ENCODE data around the gene SLC6A17. TPM values are rescaled to one million over a fixed set of nuclear protein-coding genes. Genes with fewer than 3 reads are reported as not detected.

Gene SLC6A17
- total RNA-seq, 1 experiment from 2014 or later = 0.17 TPM

GRCh38 chr1:110240476-110241210, 90.3 kb downstream of the SLC6A17 start:
- DNase-seq (ENCODE audit: low spot score) = no peak

GRCh38 chr1:110241516-110241915, 91.2 kb downstream of the SLC6A17 start:
- DNase-seq (ENCODE audit: low spot score) = no peak

GRCh38 chr1:110242062-110242461, 91.8 kb downstream of the SLC6A17 start:
- no peak for DNase-seq (ENCODE audit: low spot score)

GRCh38 chr1:110242731-110243130, 92.4 kb downstream of the SLC6A17 start:
- no peak for DNase-seq (ENCODE audit: low spot score)

- DNase-seq (ENCODE audit: low spot score) = no peak
Measured at GRCh38 chr1:110243146-110243545, 92.9 kb downstream of the SLC6A17 start.

GRCh38 chr1:110243574-110243973, 93.3 kb downstream of the SLC6A17 start:
- no peak for DNase-seq (ENCODE audit: low spot score)

- DNase-seq (ENCODE audit: low spot score) = no peak
Measured at GRCh38 chr1:110245876-110246620, 95.8 kb downstream of the SLC6A17 start.

GRCh38 chr1:110248746-110249145, 98.5 kb downstream of the SLC6A17 start:
- no peak for DNase-seq (ENCODE audit: low spot score)

- no peak for DNase-seq (ENCODE audit: low spot score)
Measured at GRCh38 chr1:110249256-110249655, 99.0 kb downstream of the SLC6A17 start.

- DNase-seq (ENCODE audit: low spot score) = no peak
Measured at GRCh38 chr1:110250008-110250407, 99.7 kb downstream of the SLC6A17 start.

GRCh38 chr1:110250749-110251148, 100.5 kb downstream of the SLC6A17 start:
- no peak for DNase-seq (ENCODE audit: low spot score)

Other genes with a start within 250 kb of the SLC6A17 start
- gene CSF1, start 239.6 kb upstream of the SLC6A17 start, total RNA-seq (2014; rRNA removed; shearing (Covaris generic)) = 15.8 and 18.9 TPM in 2 replicates
- gene AHCYL1, start 165.7 kb upstream of the SLC6A17 start, total RNA-seq (2014; rRNA removed; shearing (Covaris generic)) = 45.1 and 62.6 TPM in 2 replicates
- 16.9 and 17.7 TPM in 2 replicates for gene STRIP1, start 115.9 kb upstream of the SLC6A17 start, total RNA-seq (2014; rRNA removed; shearing (Covaris generic))
- gene ALX3, start 79.8 kb upstream of the SLC6A17 start, total RNA-seq (2014; rRNA removed; shearing (Covaris generic)) = not detected in 2 replicates
- not detected in 2 replicates for gene UBL4B, start 38.1 kb upstream of the SLC6A17 start, total RNA-seq (2014; rRNA removed; shearing (Covaris generic))
- 0.12 and 0.72 TPM in 2 replicates for gene KCNC4, start 59.8 kb downstream of the SLC6A17 start, total RNA-seq (2014; rRNA removed; shearing (Covaris generic))
- 17.9 and 18.2 TPM in 2 replicates for gene RBM15, start 188.9 kb downstream of the SLC6A17 start, total RNA-seq (2014; rRNA removed; shearing (Covaris generic))
- gene SLC16A4, start 240.5 kb downstream of the SLC6A17 start, total RNA-seq (2014; rRNA removed; shearing (Covaris generic)) = 85.2 and 91.7 TPM in 2 replicates